H1 (cell line): ENCODE data around the gene SPRR2F.

Experiments used
- CHD1 ChIP-seq: IDR thresholded peaks from 2 replicates; pipeline ENCODE4 v1.6.1; 2012; ENCODE audit warnings: low read depth, low read length, improper control_type of control experiment
- EZH2 ChIP-seq: fragments of 200-600 bp; sonication (generic); IDR thresholded peaks from 2 replicates; pipeline ENCODE4 v1.7.1; 2012; ENCODE audit warnings: low read depth, mild to moderate bottlenecking, moderate library complexity, low read length, inconsistent platforms; ENCODE audit not compliant: severe bottlenecking
- POLR2A ChIP-seq, 2 experiments: IDR thresholded peaks; 1 replicate in 1 of 2; 2 replicates in 1 of 2; pipeline ENCODE4 v1.6.1; 2011; ENCODE audit warnings: low read depth in 2 of 2, low read length in 2 of 2, mild to moderate bottlenecking in 2 of 2; ENCODE audit errors: control extremely low read depth in 1 of 2
- SIN3A ChIP-seq, 2 experiments: IDR thresholded peaks in 1 of 2; conservative IDR thresholded peaks in 1 of 2; 2 replicates each; pipeline ENCODE4 v1.6.1; 2011 to 2012; ENCODE audit warnings: low read length in 2 of 2, improper control_type of control experiment in 1 of 2, low read depth in 1 of 2, mild to moderate bottlenecking in 1 of 2
- SP2 ChIP-seq: IDR thresholded peaks from 2 replicates; pipeline ENCODE4 v1.6.1; 2012; ENCODE audit warnings: mild to moderate bottlenecking, low read length, inconsistent platforms
- TAF1 ChIP-seq: IDR thresholded peaks from 2 replicates; pipeline ENCODE4 v1.6.1; 2011; ENCODE audit warnings: mild to moderate bottlenecking, low read depth, low read length
- TF ChIP-seq, protein P1 (sequence below), 3 experiments: IDR thresholded peaks; 1 replicate in 2 of 3; 2 replicates in 1 of 3; pipeline versions ENCODE4 v1.5.1 to v1.6.1; 2011; ENCODE audit warnings: low read length in 3 of 3, mild to moderate bottlenecking in 3 of 3, inconsistent platforms in 2 of 3, low read depth in 1 of 3, moderate library complexity in 1 of 3; ENCODE audit not compliant: insufficient read depth in 1 of 3; ENCODE audit errors: control extremely low read depth in 1 of 3

- TF ChIP-seq SP2 (no peak), SIN3A (conservative IDR thresholded peaks at IDR 0.05 in 1 of 2, IDR thresholded peaks at IDR 0.05 in 1 of 2; ENCODE audit: low read depth in 1 of 2, low read length in 2 of 2) (no peak), EZH2 (no peak), POLR2A (IDR thresholded peaks at IDR 0.05; ENCODE audit: control extremely low read depth in 1 of 2, low read depth in 2 of 2, low read length in 2 of 2) (no peak), TAF1 (no peak), CHD1 (no peak)
- TF ChIP-seq, protein P1, sequence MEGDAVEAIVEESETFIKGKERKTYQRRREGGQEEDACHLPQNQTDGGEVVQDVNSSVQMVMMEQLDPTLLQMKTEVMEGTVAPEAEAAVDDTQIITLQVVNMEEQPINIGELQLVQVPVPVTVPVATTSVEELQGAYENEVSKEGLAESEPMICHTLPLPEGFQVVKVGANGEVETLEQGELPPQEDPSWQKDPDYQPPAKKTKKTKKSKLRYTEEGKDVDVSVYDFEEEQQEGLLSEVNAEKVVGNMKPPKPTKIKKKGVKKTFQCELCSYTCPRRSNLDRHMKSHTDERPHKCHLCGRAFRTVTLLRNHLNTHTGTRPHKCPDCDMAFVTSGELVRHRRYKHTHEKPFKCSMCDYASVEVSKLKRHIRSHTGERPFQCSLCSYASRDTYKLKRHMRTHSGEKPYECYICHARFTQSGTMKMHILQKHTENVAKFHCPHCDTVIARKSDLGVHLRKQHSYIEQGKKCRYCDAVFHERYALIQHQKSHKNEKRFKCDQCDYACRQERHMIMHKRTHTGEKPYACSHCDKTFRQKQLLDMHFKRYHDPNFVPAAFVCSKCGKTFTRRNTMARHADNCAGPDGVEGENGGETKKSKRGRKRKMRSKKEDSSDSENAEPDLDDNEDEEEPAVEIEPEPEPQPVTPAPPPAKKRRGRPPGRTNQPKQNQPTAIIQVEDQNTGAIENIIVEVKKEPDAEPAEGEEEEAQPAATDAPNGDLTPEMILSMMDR (IDR thresholded peaks at IDR 0.05; ENCODE audit: control extremely low read depth in 1 of 3, insufficient read depth in 1 of 3, low read depth in 1 of 3, low read length in 3 of 3): no peak
Observed at GRCh38 chr1:153133743-153134142, 20.4 kb upstream of the SPRR2F start.
